Peyer's patch (tissue), 4 donors: ENCODE measurements around the gene HDAC8. TPM values are rescaled to one million over a fixed set of nuclear protein-coding genes. Genes with fewer than 3 reads are reported as not detected.
"Not testable (repeated sequence)": the region's sequence is repeated elsewhere in the genome, so short reads cannot be mapped to it uniquely, and the experiment has no call there.

Experiments
- DNase-seq, 3 donors: peaks; one replicate each; pipeline ENCODE4 v3.0.0-alpha.2; 2017 to 2019
- H3K27ac ChIP-seq, 4 donors: fragments of 200-600 bp; sonication (generic); one replicate each; pipeline ENCODE4 v1.5.1; 2016 to 2019
- H3K27me3 ChIP-seq, 2 donors: fragments of 200-600 bp; sonication (generic); one replicate each; pipeline ENCODE4 v1.5.1; 2019
- H3K36me3 ChIP-seq, 3 donors: fragments of 200-600 bp; sonication (generic); one replicate each; pipeline ENCODE4 v1.5.1; 2016 to 2019
- H3K4me1 ChIP-seq, 4 donors: fragments of 200-600 bp; sonication (generic); one replicate each; pipeline ENCODE4 v1.5.1; 2016 to 2019
- H3K4me3 ChIP-seq, 4 donors: fragments of 200-600 bp; sonication (generic); 1 replicate in 3 of 4; 2 replicates in 1 of 4; pipeline ENCODE4 v1.5.1; 2016 to 2019; ENCODE audit warnings: mild to moderate bottlenecking in 1 of 4
- H3K9me3 ChIP-seq, 4 donors: fragments of 200-600 bp; sonication (generic); one replicate each; pipeline ENCODE4 v1.5.1; 2016 to 2019; ENCODE audit warnings: mild to moderate bottlenecking in 1 of 4
- CTCF ChIP-seq, 6 experiments: fragments of 450-650 bp in 4 of 6; fragments of 200-600 bp in 2 of 6; sonication (generic) in 1 of 6; IDR thresholded peaks; one replicate each; pipeline ENCODE4 v1.5.1; 2017 to 2019; ENCODE audit warnings: antibody characterized with exemption in 6 of 6, mild to moderate bottlenecking in 3 of 6, moderate library complexity in 1 of 6
- POLR2A ChIP-seq, 2 donors: fragments of 450-650 bp; IDR thresholded peaks; one replicate each; pipeline ENCODE4 v1.5.1; 2017; ENCODE audit warnings: antibody characterized with exemption in 2 of 2, mild to moderate bottlenecking in 2 of 2, moderate library complexity in 2 of 2
- total RNA-seq, 4 donors: library from RNA; depleted of rRNA; stranded (reverse); fragments of >200 nt; gene quantifications; one replicate each; pipeline ENCODE4 v1.1.0, GENCODE V29; 2016

Gene HDAC8
- total RNA-seq, 4 donors from 2014 or later = 24.2 to 48.9 (median 46.0) TPM

- TF ChIP-seq CTCF (IDR thresholded peaks at IDR 0.05) (no peak), POLR2A (IDR thresholded peaks at IDR 0.05) (no peak)
- no peak overlapping the region for H3K4me3 ChIP-seq
These were observed 32.1 kb upstream of the HDAC8 start for GRCh38 chrX:72604705-72605104.

GRCh38 chrX:72604112-72604511 lies 31.5 kb upstream of the HDAC8 start:
- TF ChIP-seq POLR2A (IDR thresholded peaks at IDR 0.05) = no peak
- TF ChIP-seq CTCF (IDR thresholded peaks at IDR 0.05) = no peak
- DNase-seq = no peak
- H3K9me3 ChIP-seq = no peaks in the 10 kb centered on the region

More at GRCh38 chrX:72604705-72605104, 32.1 kb upstream of the HDAC8 start:
- H3K36me3 ChIP-seq = no peaks in the 10 kb centered on the region
- DNase-seq = no peak
- no peaks in the 10 kb centered on the region for H3K27me3 ChIP-seq
- no peaks in the 10 kb centered on the region for H3K4me1 ChIP-seq
- no peak overlapping the region for H3K27ac ChIP-seq
- no peaks in the 10 kb centered on the region for H3K9me3 ChIP-seq

DNA sequence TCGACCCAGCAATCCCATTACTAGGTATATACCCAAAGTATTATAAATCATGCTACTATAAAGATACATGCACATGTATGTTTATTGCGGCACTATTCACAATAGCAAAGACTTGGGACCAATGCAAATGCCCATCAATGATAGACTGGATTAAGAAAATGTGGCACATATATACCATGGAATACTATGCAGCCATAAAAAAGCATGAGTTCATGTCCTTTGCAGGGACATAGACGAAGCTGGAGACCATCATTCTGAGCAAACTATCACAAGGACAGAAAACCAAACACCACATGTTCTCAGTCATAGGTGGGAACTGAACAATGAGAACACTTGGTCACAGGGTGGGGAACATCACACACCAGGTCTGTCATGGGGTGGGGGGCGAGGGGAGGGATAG lies 18.4 kb upstream of the HDAC8 start:
- H3K4me1 ChIP-seq, H3K27me3 ChIP-seq, H3K27ac ChIP-seq, DNase-seq, H3K4me3 ChIP-seq, H3K36me3 ChIP-seq, H3K9me3 ChIP-seq: not testable (repeated sequence)

More at GRCh38 chrX:72604112-72604511, 31.5 kb upstream of the HDAC8 start:
- no peaks in the 10 kb centered on the region for H3K27me3 ChIP-seq
- no peak overlapping the region for H3K27ac ChIP-seq
- H3K4me3 ChIP-seq = no peak overlapping the region
- H3K36me3 ChIP-seq = no peaks in the 10 kb centered on the region
- H3K4me1 ChIP-seq = no peaks in the 10 kb centered on the region

GRCh38 chrX:72584163-72584562 lies 11.5 kb upstream of the HDAC8 start:
- Histone ChIP-seq H3K36me3 (no peaks in the 10 kb centered on the region), H3K27ac (no peak overlapping the region), H3K27me3 (no peaks in the 10 kb centered on the region), H3K4me1 (no peaks in the 10 kb centered on the region), H3K4me3 (no peak overlapping the region), H3K9me3 (no peaks in the 10 kb centered on the region)
- TF ChIP-seq POLR2A (IDR thresholded peaks at IDR 0.05) = no peak
- no peak for DNase-seq

- DNase-seq = no peak
- TF ChIP-seq POLR2A (IDR thresholded peaks at IDR 0.05) (no peak), CTCF (IDR thresholded peaks at IDR 0.05) (no peak)
- no peak overlapping the region for H3K27ac ChIP-seq
These were observed 3.7 kb upstream of the HDAC8 start for GRCh38 chrX:72576141-72576894.

GRCh38 chrX:72573158-72573511 lies 492 bp upstream of the HDAC8 start:
- H3K27ac ChIP-seq = no peak overlapping the region
- no peaks in the 10 kb centered on the region for H3K27me3 ChIP-seq
- DNase-seq = no peak
- no peaks in the 10 kb centered on the region for H3K36me3 ChIP-seq
- H3K4me1 ChIP-seq = no peaks in the 10 kb centered on the region
- TF ChIP-seq POLR2A (IDR thresholded peaks at IDR 0.05) (no peak), CTCF (IDR thresholded peaks at IDR 0.05) (no peak)
- H3K4me3 ChIP-seq = peak overlapping the region; percentile 49 to 71 (median 64)
- no peaks in the 10 kb centered on the region for H3K9me3 ChIP-seq

More at GRCh38 chrX:72576141-72576894, 3.7 kb upstream of the HDAC8 start:
- Histone ChIP-seq H3K4me1 (no peaks in the 10 kb centered on the region), H3K36me3 (no peaks in the 10 kb centered on the region), H3K9me3 (no peaks in the 10 kb centered on the region), H3K4me3 (no peak overlapping the region), H3K27me3 (no peaks in the 10 kb centered on the region)

- peaks cover 0 to 29% (median 0%) of the 10 kb centered on the region in 3 donors for H3K36me3 ChIP-seq
- H3K27me3 ChIP-seq = no peaks in the 10 kb centered on the region
- H3K9me3 ChIP-seq = no peaks in the 10 kb centered on the region
- no peak overlapping the region for H3K27ac ChIP-seq
- TF ChIP-seq CTCF (IDR thresholded peaks at IDR 0.05) = no peak
- TF ChIP-seq POLR2A (IDR thresholded peaks at IDR 0.05) = no peak
- no peak for DNase-seq
- H3K4me1 ChIP-seq = no peaks in the 10 kb centered on the region
- H3K4me3 ChIP-seq = no peak overlapping the region
These were observed 2.9 kb downstream of the HDAC8 start for GRCh38 chrX:72569786-72570185.
